Measurements from ENCODE around the gene SLC1A2. TPM values are rescaled to one million over a fixed set of nuclear protein-coding genes. Genes with fewer than 3 reads are reported as not detected.

The SLC1A2 gene
- total and polyA plus RNA-seq, 2 experiments from 2014 or later = 0.70 to 2.8 TPM

- peaks cover 21% of the 10 kb centered on the region for H3K4me1 Mint-ChIP-seq
- Histone ChIP-seq H2AFZ (no peak overlapping the region), H3K36me3 (ENCODE audit: insufficient read depth) (no peaks in the 10 kb centered on the region), H3K27ac (ENCODE audit: low read depth) (no peak overlapping the region), H3F3A (replicated peaks; ENCODE audit: low read depth) (no peaks in the 10 kb centered on the region), H3K27me3 (ENCODE audit: insufficient read depth) (peaks cover 12% of the 10 kb centered on the region), H3K4me2 (no peak overlapping the region), H3K4me3 (no peak overlapping the region), H3K4me1 (ENCODE audit: insufficient read depth) (peaks cover 14% of the 10 kb centered on the region), H3K9me2 (ENCODE audit: insufficient read depth) (peaks cover 25% of the 10 kb centered on the region), H3K79me2 (replicated peaks; ENCODE audit: insufficient read depth) (no peaks in the 10 kb centered on the region), H4K20me1 (replicated peaks; ENCODE audit: insufficient read depth) (no peaks in the 10 kb centered on the region)
- TF ChIP-seq ZNF331 (CRISPR knock-in tag; IDR thresholded peaks at IDR 0.05; ENCODE audit: low read depth) = no peak
- no peak for TF ChIP-seq JUNB (IDR thresholded peaks at IDR 0.05; ENCODE audit: unreplicated experiment)
- no peak for TF ChIP-seq POLR2AphosphoS5 (IDR thresholded peaks at IDR 0.05; ENCODE audit: low read depth)
- TF ChIP-seq EZH2 (IDR thresholded peaks at IDR 0.05; ENCODE audit: low read depth, unreplicated experiment) = no peak
- no peak for TF ChIP-seq REST (IDR thresholded peaks at IDR 0.05; ENCODE audit: unreplicated experiment)
- TF ChIP-seq ZNF114 (CRISPR knock-in tag; IDR thresholded peaks at IDR 0.05) = no peak
- no peak for TF ChIP-seq ZNF462 (CRISPR knock-in tag; IDR thresholded peaks at IDR 0.05)
- no peak for TF ChIP-seq ETS1 (IDR thresholded peaks at IDR 0.05)
- no peak for TF ChIP-seq CREB1 (CRISPR knock-in tag; IDR thresholded peaks at IDR 0.05; ENCODE audit: low read depth)
- TF ChIP-seq, protein P1, sequence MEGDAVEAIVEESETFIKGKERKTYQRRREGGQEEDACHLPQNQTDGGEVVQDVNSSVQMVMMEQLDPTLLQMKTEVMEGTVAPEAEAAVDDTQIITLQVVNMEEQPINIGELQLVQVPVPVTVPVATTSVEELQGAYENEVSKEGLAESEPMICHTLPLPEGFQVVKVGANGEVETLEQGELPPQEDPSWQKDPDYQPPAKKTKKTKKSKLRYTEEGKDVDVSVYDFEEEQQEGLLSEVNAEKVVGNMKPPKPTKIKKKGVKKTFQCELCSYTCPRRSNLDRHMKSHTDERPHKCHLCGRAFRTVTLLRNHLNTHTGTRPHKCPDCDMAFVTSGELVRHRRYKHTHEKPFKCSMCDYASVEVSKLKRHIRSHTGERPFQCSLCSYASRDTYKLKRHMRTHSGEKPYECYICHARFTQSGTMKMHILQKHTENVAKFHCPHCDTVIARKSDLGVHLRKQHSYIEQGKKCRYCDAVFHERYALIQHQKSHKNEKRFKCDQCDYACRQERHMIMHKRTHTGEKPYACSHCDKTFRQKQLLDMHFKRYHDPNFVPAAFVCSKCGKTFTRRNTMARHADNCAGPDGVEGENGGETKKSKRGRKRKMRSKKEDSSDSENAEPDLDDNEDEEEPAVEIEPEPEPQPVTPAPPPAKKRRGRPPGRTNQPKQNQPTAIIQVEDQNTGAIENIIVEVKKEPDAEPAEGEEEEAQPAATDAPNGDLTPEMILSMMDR (conservative IDR thresholded peaks at IDR 0.05; ENCODE audit: low read depth in 2 of 2) = no peak
- TF ChIP-seq NANOG (IDR thresholded peaks at IDR 0.05; ENCODE audit: borderline replicate concordance) = no peak
- no peak for TF ChIP-seq EZH2phosphoT487 (IDR thresholded peaks at IDR 0.05; ENCODE audit: unreplicated experiment)
- no peak for TF ChIP-seq STAT1 (IDR thresholded peaks at IDR 0.05; ENCODE audit: unreplicated experiment)
- DNase-seq (ENCODE audit: low spot score) (no peak), ATAC-seq (no peak)
- H3K9me3 Mint-ChIP-seq = no peaks in the 10 kb centered on the region
- H3K36me3 Mint-ChIP-seq (ENCODE audit: low read depth) = no peaks in the 10 kb centered on the region
- H3K27ac Mint-ChIP-seq = no peak overlapping the region
- H3K4me3 Mint-ChIP-seq = no peak overlapping the region
- no peaks in the 10 kb centered on the region for H3K27me3 Mint-ChIP-seq (ENCODE audit: insufficient read depth, low read depth, poor library complexity)
Measured at GRCh38 chr11:35324183-35324886, 95.0 kb downstream of the SLC1A2 start.

All from GM23338 (cell line).